ENCODE measurements around the gene ELL2. TPM values are rescaled to one million over a fixed set of nuclear protein-coding genes. Genes with fewer than 3 reads are reported as not detected.

The ELL2 gene
- total and polyA plus RNA-seq, 2 of the 13 experiments (the other 11 are each of a cell fraction or from before 2014, with no cell fraction given): 78.9 to 97.1 TPM

DNA sequence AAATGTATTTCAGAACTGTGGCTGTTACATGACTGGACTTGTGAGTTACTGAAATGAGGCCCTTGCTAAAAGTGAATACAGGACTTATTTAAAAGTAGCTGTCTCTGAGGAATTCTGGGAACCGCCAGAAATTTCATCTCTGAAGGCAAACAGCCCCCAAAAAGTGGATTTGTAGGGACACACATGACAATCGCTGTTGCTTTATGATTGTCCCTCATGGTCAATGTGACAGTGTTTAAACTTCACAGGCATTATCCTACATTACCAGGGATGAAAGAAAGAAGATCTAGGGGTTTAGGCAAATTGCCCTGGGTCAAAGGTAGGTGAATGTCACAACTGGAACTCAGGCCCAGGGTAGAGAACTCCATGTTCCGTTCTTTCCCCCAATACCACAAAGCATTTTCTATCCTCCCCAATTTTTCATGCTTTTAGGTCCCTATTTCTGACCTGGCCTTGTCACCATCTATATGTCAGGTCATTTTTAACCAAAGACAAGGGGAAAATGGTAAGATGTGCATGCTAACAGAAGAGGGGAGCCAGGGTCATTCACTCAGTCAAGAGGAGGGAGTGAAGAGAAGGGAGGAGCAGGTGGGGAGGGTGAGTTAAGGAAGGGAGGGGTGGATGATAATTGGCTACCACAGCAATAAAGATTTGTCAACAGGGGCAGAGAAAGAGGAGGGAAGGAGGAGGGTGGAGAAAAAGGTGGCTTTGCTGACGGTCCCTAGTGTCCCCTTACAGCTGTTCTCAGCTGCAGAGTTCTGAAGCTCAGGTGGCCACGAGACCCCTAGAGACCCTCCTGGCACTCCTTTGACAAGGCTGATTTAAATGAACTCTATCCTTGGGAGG, 81.3 kb downstream of the ELL2 start (continued):
- TF ChIP-seq, protein P1, sequence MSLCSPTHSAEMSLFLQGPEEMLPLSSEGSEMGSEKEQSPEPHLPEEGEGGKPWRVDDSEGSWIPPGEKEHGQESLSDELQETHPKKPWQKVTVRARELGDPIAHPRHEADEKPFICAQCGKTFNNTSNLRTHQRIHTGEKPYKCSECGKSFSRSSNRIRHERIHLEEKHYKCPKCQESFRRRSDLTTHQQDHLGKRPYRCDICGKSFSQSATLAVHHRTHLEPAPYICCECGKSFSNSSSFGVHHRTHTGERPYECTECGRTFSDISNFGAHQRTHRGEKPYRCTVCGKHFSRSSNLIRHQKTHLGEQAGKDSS (CRISPR knock-in tag; IDR thresholded peaks at IDR 0.05; ENCODE audit: borderline replicate concordance, low read depth): no peak
- TF ChIP-seq FOSL2 (CRISPR knock-in tag; IDR thresholded peaks at IDR 0.05) (no peak), KLF12 (CRISPR knock-in tag; IDR thresholded peaks at IDR 0.05; ENCODE audit: borderline replicate concordance) (no peak), RBM22 (optimal IDR thresholded peaks at IDR 0.05; ENCODE audit: low read length) (peak; percentile 24), ZNF572 (CRISPR knock-in tag; IDR thresholded peaks at IDR 0.05) (no peak), PHB2 (IDR thresholded peaks at IDR 0.05; ENCODE audit: partially characterized antibody) (no peak)
- TF ChIP-seq, protein P2, sequence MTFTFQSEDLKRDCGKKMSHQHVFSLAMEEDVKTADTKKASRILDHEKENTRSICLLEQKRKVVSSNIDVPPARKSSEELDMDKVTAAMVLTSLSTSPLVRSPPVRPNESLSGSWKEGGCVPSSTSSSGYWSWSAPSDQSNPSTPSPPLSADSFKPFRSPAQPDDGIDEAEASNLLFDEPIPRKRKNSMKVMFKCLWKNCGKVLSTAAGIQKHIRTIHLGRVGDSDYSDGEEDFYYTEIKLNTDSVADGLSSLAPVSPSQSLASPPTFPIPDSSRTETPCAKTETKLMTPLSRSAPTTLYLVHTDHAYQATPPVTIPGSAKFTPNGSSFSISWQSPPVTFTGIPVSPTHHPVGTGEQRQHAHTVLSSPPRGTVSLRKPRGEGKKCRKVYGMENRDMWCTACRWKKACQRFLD (CRISPR knock-in tag; IDR thresholded peaks at IDR 0.05; ENCODE audit: borderline replicate concordance): no peak
- TF ChIP-seq, protein P3, sequence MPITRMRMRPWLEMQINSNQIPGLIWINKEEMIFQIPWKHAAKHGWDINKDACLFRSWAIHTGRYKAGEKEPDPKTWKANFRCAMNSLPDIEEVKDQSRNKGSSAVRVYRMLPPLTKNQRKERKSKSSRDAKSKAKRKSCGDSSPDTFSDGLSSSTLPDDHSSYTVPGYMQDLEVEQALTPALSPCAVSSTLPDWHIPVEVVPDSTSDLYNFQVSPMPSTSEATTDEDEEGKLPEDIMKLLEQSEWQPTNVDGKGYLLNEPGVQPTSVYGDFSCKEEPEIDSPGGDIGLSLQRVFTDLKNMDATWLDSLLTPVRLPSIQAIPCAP (CRISPR knock-in tag; IDR thresholded peaks at IDR 0.05; ENCODE audit: low read depth): no peak
- TF ChIP-seq, protein P4, sequence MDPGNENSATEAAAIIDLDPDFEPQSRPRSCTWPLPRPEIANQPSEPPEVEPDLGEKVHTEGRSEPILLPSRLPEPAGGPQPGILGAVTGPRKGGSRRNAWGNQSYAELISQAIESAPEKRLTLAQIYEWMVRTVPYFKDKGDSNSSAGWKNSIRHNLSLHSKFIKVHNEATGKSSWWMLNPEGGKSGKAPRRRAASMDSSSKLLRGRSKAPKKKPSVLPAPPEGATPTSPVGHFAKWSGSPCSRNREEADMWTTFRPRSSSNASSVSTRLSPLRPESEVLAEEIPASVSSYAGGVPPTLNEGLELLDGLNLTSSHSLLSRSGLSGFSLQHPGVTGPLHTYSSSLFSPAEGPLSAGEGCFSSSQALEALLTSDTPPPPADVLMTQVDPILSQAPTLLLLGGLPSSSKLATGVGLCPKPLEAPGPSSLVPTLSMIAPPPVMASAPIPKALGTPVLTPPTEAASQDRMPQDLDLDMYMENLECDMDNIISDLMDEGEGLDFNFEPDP (CRISPR knock-in tag; conservative IDR thresholded peaks at IDR 0.05): no peak

All from HepG2 (cell line).